Liver (tissue), 9 donors: ENCODE measurements around the gene ABCC9. TPM values are rescaled to one million over a fixed set of nuclear protein-coding genes. Genes with fewer than 3 reads are reported as not detected.
A peak's percentile ranks its signal among the peaks of the same experiment; 100 is the strongest.

Experiments
- DNase-seq: peaks from one replicate; pipeline ENCODE4 v3.0.0-alpha.2; 2017; ENCODE audit warnings: low spot score
- H3K27ac ChIP-seq, 2 donors: one replicate each; pipeline ENCODE4 v1.7.0; 2013; ENCODE audit warnings: inconsistent platforms in 2 of 2, low read length in 2 of 2, control low read depth in 1 of 2, low read depth in 1 of 2, mild to moderate bottlenecking in 1 of 2
- H3K27me3 ChIP-seq, 4 donors: one replicate each; pipeline versions ENCODE4 v1.6.1 to v1.7.0; 2013; ENCODE audit warnings: low read length in 3 of 4, inconsistent platforms in 1 of 4, mild to moderate bottlenecking in 1 of 4, moderate library complexity in 1 of 4; ENCODE audit not compliant: control insufficient read depth in 4 of 4, insufficient read depth in 4 of 4
- H3K36me3 ChIP-seq, 4 donors: one replicate each; pipeline versions ENCODE4 v1.6.1 to v1.7.0; 2013; ENCODE audit warnings: low read length in 3 of 4, mild to moderate bottlenecking in 3 of 4, low read depth in 1 of 4, moderate library complexity in 1 of 4; ENCODE audit not compliant: control insufficient read depth in 4 of 4, insufficient read depth in 3 of 4
- H3K4me1 ChIP-seq, 4 donors: one replicate each; pipeline versions ENCODE4 v1.6.1 to v1.7.0; 2013; ENCODE audit warnings: low read length in 3 of 4, mild to moderate bottlenecking in 3 of 4, moderate library complexity in 1 of 4; ENCODE audit not compliant: control insufficient read depth in 4 of 4, insufficient read depth in 4 of 4
- H3K4me3 ChIP-seq, 3 donors: one replicate each; pipeline versions ENCODE4 v1.6.1 to v1.7.0; 2013; ENCODE audit warnings: low read length in 3 of 3, control low read depth in 1 of 3, low read depth in 1 of 3, mild to moderate bottlenecking in 1 of 3
- H3K9ac ChIP-seq, 2 donors: one replicate each; pipeline ENCODE4 v1.7.0; 2013; ENCODE audit warnings: low read length in 2 of 2, mild to moderate bottlenecking in 2 of 2, moderate library complexity in 2 of 2, control low read depth in 1 of 2, low read depth in 1 of 2
- H3K9me3 ChIP-seq, 4 donors: one replicate each; pipeline versions ENCODE4 v1.6.1 to v1.7.0; 2013; ENCODE audit warnings: low read length in 3 of 4; ENCODE audit not compliant: control insufficient read depth in 4 of 4
- ATF3 ChIP-seq: IDR thresholded peaks from 2 replicates; pipeline ENCODE4 v1.6.1; 2016; ENCODE audit warnings: antibody characterized with exemption
- EGR1 ChIP-seq, 2 donors: IDR thresholded peaks; 2 replicates each; pipeline ENCODE4 v1.6.1; 2016 to 2018; ENCODE audit warnings: antibody characterized with exemption in 2 of 2, low read depth in 2 of 2
- FOXA1 ChIP-seq: IDR thresholded peaks from 2 replicates; pipeline ENCODE4 v1.6.1; 2016; ENCODE audit warnings: antibody characterized with exemption
- FOXA2 ChIP-seq: IDR thresholded peaks from 2 replicates; pipeline ENCODE4 v1.6.1; 2016; ENCODE audit warnings: antibody characterized with exemption
- GABPA ChIP-seq, 2 donors: IDR thresholded peaks in 1 of 2; conservative IDR thresholded peaks in 1 of 2; 2 replicates each; pipeline ENCODE4 v1.6.1; 2016; ENCODE audit warnings: antibody characterized with exemption in 2 of 2, mild to moderate bottlenecking in 1 of 2, moderate library complexity in 1 of 2
- HNF4A ChIP-seq, 2 donors: conservative IDR thresholded peaks; 2 replicates each; pipeline ENCODE4 v1.6.1; 2016; ENCODE audit warnings: antibody characterized with exemption in 2 of 2, mild to moderate bottlenecking in 2 of 2
- HNF4G ChIP-seq: IDR thresholded peaks from 2 replicates; pipeline ENCODE4 v1.6.1; 2016; ENCODE audit warnings: antibody characterized with exemption
- JUND ChIP-seq, 2 donors: IDR thresholded peaks; 2 replicates each; pipeline ENCODE4 v1.6.1; 2016; ENCODE audit warnings: antibody characterized with exemption in 2 of 2
- MAX ChIP-seq: IDR thresholded peaks from 2 replicates; pipeline ENCODE4 v1.6.1; 2016; ENCODE audit warnings: antibody characterized with exemption
- NR2F2 ChIP-seq: IDR thresholded peaks from 2 replicates; pipeline ENCODE4 v1.6.1; 2016; ENCODE audit warnings: antibody characterized with exemption
- RAD21 ChIP-seq, 2 donors: IDR thresholded peaks; 2 replicates each; pipeline ENCODE4 v1.6.1; 2016; ENCODE audit warnings: antibody characterized with exemption in 2 of 2, mild to moderate bottlenecking in 2 of 2
- RXRA ChIP-seq, 2 donors: IDR thresholded peaks; 2 replicates each; pipeline ENCODE4 v1.6.1; 2017 to 2018; ENCODE audit warnings: antibody characterized with exemption in 2 of 2, mild to moderate bottlenecking in 1 of 2
- SP1 ChIP-seq: IDR thresholded peaks from 2 replicates; pipeline ENCODE4 v1.6.1; 2018; ENCODE audit warnings: antibody characterized with exemption, mild to moderate bottlenecking
- TAF1 ChIP-seq: conservative IDR thresholded peaks from 2 replicates; pipeline ENCODE4 v1.6.1; 2016; ENCODE audit warnings: antibody characterized with exemption, mild to moderate bottlenecking
- YY1 ChIP-seq: IDR thresholded peaks from 2 replicates; pipeline ENCODE4 v1.6.1; 2016; ENCODE audit warnings: antibody characterized with exemption, mild to moderate bottlenecking
- ZBTB33 ChIP-seq: IDR thresholded peaks from 2 replicates; pipeline ENCODE4 v1.6.1; 2016; ENCODE audit warnings: antibody characterized with exemption
- WGBS: extraction: QIAGEN DNeasy Blood & Tissue Kit; methylation state at CpG from one replicate; pipeline ENCODE4 v1.1.7; 2013; 5-methylcytosine and 5-hydroxymethylcytosine counted together
- polyA plus RNA-seq, 2 donors: library from polyadenylated mRNA; stranded (reverse) in 1 of 2; unstranded in 1 of 2; fragments of 200-250 nt in 1 of 2; fragments of >200 nt in 1 of 2; fragmentation: Nextera tagmentation in 1 of 2; extraction: Ambion mirVana in 1 of 2; gene quantifications; one replicate each; pipeline versions ENCODE4 v1.2.1 to v1.2.3, GENCODE V29; 2013 to 2015
- total RNA-seq, 2 donors: library from RNA; depleted of rRNA; stranded (reverse); fragments of >200 nt; gene quantifications; one replicate each; pipeline ENCODE4 v1.2.3, GENCODE V29; 2014
- TF ChIP-seq, protein P1 (sequence below): IDR thresholded peaks from 2 replicates; pipeline ENCODE4 v1.6.1; 2016; ENCODE audit warnings: antibody characterized with exemption, mild to moderate bottlenecking
- TF ChIP-seq, protein P2 (sequence below): fragments of 150-350 bp; IDR thresholded peaks from 2 replicates; pipeline ENCODE4 v1.5.1; 2017; ENCODE audit warnings: improper control_type of control experiment, low read depth, low read length; ENCODE audit not compliant: missing input control
- donor health status: healthy.
- donor health status: healthy.
- donor health status: healthy.
- donor health status: healthy.
- donor health status: healthy.

Gene ABCC9
- total and polyA plus RNA-seq, 4 donors, result 2.7 to 55.6 (median 10.7) TPM

GRCh38 chr12:21825886-21826617, 115.2 kb downstream of the ABCC9 start:
- peak overlapping the region; percentile 0 to 57 for H3K27ac ChIP-seq
- 90% methylated on average over 2 of the region's 2 CpGs for WGBS
- peaks cover 4 to 47% (median 33%) of the 10 kb centered on the region in 4 donors for H3K4me1 ChIP-seq

GRCh38 chr12:21823581-21823980, 117.6 kb downstream of the ABCC9 start:
- Histone ChIP-seq H3K27ac (peak overlapping the region; percentile 76 to 78), H3K27me3 (no peaks in the 10 kb centered on the region), H3K9me3 (no peaks in the 10 kb centered on the region), H3K9ac (peak overlapping the region in 1 of 2 donors; percentile 69), H3K4me3 (peak overlapping the region in 2 of 3 donors; percentile 37 to 43), H3K36me3 (no peaks in the 10 kb centered on the region), H3K4me1 (peaks cover 4 to 63% (median 46%) of the 10 kb centered on the region in 4 donors)
- no peak for DNase-seq
- 30% methylated on average over 8 of the region's 8 CpGs for WGBS
- peak; percentile 12 for TF ChIP-seq ATF3
- TF ChIP-seq YY1, result peak; percentile 81
- TF ChIP-seq, protein P1, sequence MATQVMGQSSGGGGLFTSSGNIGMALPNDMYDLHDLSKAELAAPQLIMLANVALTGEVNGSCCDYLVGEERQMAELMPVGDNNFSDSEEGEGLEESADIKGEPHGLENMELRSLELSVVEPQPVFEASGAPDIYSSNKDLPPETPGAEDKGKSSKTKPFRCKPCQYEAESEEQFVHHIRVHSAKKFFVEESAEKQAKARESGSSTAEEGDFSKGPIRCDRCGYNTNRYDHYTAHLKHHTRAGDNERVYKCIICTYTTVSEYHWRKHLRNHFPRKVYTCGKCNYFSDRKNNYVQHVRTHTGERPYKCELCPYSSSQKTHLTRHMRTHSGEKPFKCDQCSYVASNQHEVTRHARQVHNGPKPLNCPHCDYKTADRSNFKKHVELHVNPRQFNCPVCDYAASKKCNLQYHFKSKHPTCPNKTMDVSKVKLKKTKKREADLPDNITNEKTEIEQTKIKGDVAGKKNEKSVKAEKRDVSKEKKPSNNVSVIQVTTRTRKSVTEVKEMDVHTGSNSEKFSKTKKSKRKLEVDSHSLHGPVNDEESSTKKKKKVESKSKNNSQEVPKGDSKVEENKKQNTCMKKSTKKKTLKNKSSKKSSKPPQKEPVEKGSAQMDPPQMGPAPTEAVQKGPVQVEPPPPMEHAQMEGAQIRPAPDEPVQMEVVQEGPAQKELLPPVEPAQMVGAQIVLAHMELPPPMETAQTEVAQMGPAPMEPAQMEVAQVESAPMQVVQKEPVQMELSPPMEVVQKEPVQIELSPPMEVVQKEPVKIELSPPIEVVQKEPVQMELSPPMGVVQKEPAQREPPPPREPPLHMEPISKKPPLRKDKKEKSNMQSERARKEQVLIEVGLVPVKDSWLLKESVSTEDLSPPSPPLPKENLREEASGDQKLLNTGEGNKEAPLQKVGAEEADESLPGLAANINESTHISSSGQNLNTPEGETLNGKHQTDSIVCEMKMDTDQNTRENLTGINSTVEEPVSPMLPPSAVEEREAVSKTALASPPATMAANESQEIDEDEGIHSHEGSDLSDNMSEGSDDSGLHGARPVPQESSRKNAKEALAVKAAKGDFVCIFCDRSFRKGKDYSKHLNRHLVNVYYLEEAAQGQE, result peak; percentile 63
- no peak for TF ChIP-seq HNF4G
- no peak for TF ChIP-seq ZBTB33
- TF ChIP-seq HNF4A (conservative IDR thresholded peaks at IDR 0.05), result peak; percentile 57 to 59
- peak; percentile 48 to 63 for TF ChIP-seq RAD21 (IDR thresholded peaks at IDR 0.05)
- peak; percentile 68 to 70 for TF ChIP-seq RXRA (IDR thresholded peaks at IDR 0.05)
- TF ChIP-seq FOXA1, result no peak
- TF ChIP-seq SP1, result peak; percentile 61
- no peak for TF ChIP-seq EGR1 (IDR thresholded peaks at IDR 0.05; ENCODE audit: low read depth in 2 of 2)
- no peak for TF ChIP-seq NR2F2
- TF ChIP-seq JUND (IDR thresholded peaks at IDR 0.05), result peak; percentile 28 to 46
- no peak for TF ChIP-seq GABPA (IDR thresholded peaks at IDR 0.05 in 1 of 2, conservative IDR thresholded peaks at IDR 0.05 in 1 of 2)
- TF ChIP-seq, protein P2, sequence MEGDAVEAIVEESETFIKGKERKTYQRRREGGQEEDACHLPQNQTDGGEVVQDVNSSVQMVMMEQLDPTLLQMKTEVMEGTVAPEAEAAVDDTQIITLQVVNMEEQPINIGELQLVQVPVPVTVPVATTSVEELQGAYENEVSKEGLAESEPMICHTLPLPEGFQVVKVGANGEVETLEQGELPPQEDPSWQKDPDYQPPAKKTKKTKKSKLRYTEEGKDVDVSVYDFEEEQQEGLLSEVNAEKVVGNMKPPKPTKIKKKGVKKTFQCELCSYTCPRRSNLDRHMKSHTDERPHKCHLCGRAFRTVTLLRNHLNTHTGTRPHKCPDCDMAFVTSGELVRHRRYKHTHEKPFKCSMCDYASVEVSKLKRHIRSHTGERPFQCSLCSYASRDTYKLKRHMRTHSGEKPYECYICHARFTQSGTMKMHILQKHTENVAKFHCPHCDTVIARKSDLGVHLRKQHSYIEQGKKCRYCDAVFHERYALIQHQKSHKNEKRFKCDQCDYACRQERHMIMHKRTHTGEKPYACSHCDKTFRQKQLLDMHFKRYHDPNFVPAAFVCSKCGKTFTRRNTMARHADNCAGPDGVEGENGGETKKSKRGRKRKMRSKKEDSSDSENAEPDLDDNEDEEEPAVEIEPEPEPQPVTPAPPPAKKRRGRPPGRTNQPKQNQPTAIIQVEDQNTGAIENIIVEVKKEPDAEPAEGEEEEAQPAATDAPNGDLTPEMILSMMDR, result no peak
- peak; percentile 60 for TF ChIP-seq TAF1
- no peak for TF ChIP-seq MAX
- no peak for TF ChIP-seq FOXA2

More at GRCh38 chr12:21825886-21826617, 115.2 kb downstream of the ABCC9 start:
- Histone ChIP-seq H3K27me3 (no peaks in the 10 kb centered on the region), H3K36me3 (no peaks in the 10 kb centered on the region), H3K9ac (no peak overlapping the region), H3K9me3 (no peaks in the 10 kb centered on the region), H3K4me3 (no peak overlapping the region)
- no peak for TF ChIP-seq GABPA (IDR thresholded peaks at IDR 0.05 in 1 of 2, conservative IDR thresholded peaks at IDR 0.05 in 1 of 2)
- TF ChIP-seq MAX, result no peak
- peak; percentile 3 for TF ChIP-seq YY1
- DNase-seq, result no peak
